Midbrain (tissue), 1 donor: ENCODE data around the gene SSU72.
"Not testable (repeated sequence)": the region's sequence is repeated elsewhere in the genome, so short reads cannot be mapped to it uniquely, and the experiment has no call there.

Source experiments
- DNase-seq: peaks from one replicate; lab custom pipeline; 2025; lab: John Stamatoyannopoulos, UW

SSU72 gene

GRCh38 chr1:1558591-1558990 is 16.1 kb downstream of the SSU72 start:
- DNase-seq: no peak

GRCh38 chr1:1557688-1558087 is 17.0 kb downstream of the SSU72 start:
- not testable (repeated sequence) for DNase-seq

GRCh38 chr1:1556961-1557360 is 17.7 kb downstream of the SSU72 start:
- not testable (repeated sequence) for DNase-seq

- DNase-seq: no peak
Observed at GRCh38 chr1:1556505-1556904, 18.2 kb downstream of the SSU72 start.

GRCh38 chr1:1554926-1555915 is 19.4 kb downstream of the SSU72 start:
- DNase-seq: no peak

- no peak for DNase-seq
Observed at GRCh38 chr1:1554550-1554925, 20.1 kb downstream of the SSU72 start.

- no peak for DNase-seq
Observed at GRCh38 chr1:1553821-1554494, 20.7 kb downstream of the SSU72 start.

GRCh38 chr1:1552263-1552639 is 22.4 kb downstream of the SSU72 start:
- DNase-seq: no peak

GRCh38 chr1:1551524-1552262 is 23.0 kb downstream of the SSU72 start:
- DNase-seq: no peak

- peak; percentile 13 for DNase-seq
Observed at GRCh38 chr1:1550591-1551432, 23.9 kb downstream of the SSU72 start.

GRCh38 chr1:1550087-1550486 is 24.6 kb downstream of the SSU72 start:
- DNase-seq: no peak

- no peak for DNase-seq
Observed at GRCh38 chr1:1548591-1548990, 26.1 kb downstream of the SSU72 start.

- DNase-seq: no peak
Observed at GRCh38 chr1:1547476-1547875, 27.2 kb downstream of the SSU72 start.

- no peak for DNase-seq
Observed at GRCh38 chr1:1547011-1547410, 27.7 kb downstream of the SSU72 start.

GRCh38 chr1:1545946-1546737 is 28.5 kb downstream of the SSU72 start:
- no peak for DNase-seq

- DNase-seq: no peak
Observed at GRCh38 chr1:1544544-1544943, 30.1 kb downstream of the SSU72 start.

GRCh38 chr1:1543706-1544099 is 31.0 kb downstream of the SSU72 start:
- no peak for DNase-seq

- DNase-seq: no peak
Observed at GRCh38 chr1:1542766-1543705, 31.6 kb downstream of the SSU72 start.

GRCh38 chr1:1541956-1542765 is 32.5 kb downstream of the SSU72 start:
- no peak for DNase-seq
